ENCODE results near the gene RAB36.

The RAB36 gene

GRCh38 chr22:23163665-23164064 is 18.4 kb downstream of the RAB36 start:
- DNase-seq (ENCODE audit: low read depth in 1 of 2, low spot score in 1 of 2) = no peak
- no peak for TF ChIP-seq JUND (IDR thresholded peaks at IDR 0.05; ENCODE audit: low read depth)
- in situ Hi-C loops (cut with HindIII; ENCODE audit: low pct_unique_long_range_greater_than_20kb, low sequenced_read_pairs) = no loop called here

DNA sequence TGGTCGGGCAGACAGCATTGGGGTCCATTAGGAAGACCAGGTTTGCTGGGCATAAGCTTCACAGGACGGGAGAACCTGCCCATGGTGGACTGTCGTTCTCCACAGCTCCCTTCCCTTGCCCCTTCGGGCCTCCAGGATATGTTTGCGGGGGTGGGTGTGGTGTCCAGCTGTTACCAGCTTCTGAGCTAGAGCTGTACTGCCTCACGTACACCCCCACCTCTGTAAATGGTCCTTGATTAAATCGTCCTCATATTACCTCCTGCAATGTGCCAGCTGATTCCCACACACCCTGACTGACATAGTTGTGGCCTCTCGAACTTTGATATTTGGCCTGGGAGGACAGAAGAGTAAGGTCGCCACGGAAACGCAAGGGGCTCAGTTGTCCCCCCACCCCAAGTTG is 18.8 kb downstream of the RAB36 start:
- no peak for TF ChIP-seq JUND (IDR thresholded peaks at IDR 0.05; ENCODE audit: low read depth)
- no peak for DNase-seq (ENCODE audit: low read depth in 1 of 2, low spot score in 1 of 2)
- in situ Hi-C loops (cut with HindIII; ENCODE audit: low pct_unique_long_range_greater_than_20kb, low sequenced_read_pairs) = no loop called here

GRCh38 chr22:23166042-23166831 is 21.0 kb downstream of the RAB36 start:
- no peak for DNase-seq (ENCODE audit: low read depth in 1 of 2, low spot score in 1 of 2)
- no peak for TF ChIP-seq JUND (IDR thresholded peaks at IDR 0.05; ENCODE audit: low read depth)
- in situ Hi-C loops (cut with HindIII; ENCODE audit: low pct_unique_long_range_greater_than_20kb, low sequenced_read_pairs) = no loop called here

- TF ChIP-seq JUND (IDR thresholded peaks at IDR 0.05; ENCODE audit: low read depth) = no peak
- no peak for DNase-seq (ENCODE audit: low read depth in 1 of 2, low spot score in 1 of 2)
- in situ Hi-C loops (cut with HindIII; ENCODE audit: low pct_unique_long_range_greater_than_20kb, low sequenced_read_pairs) = no loop called here
Observed at GRCh38 chr22:23166841-23167616, 21.8 kb downstream of the RAB36 start.

GRCh38 chr22:23168391-23169042 is 23.2 kb downstream of the RAB36 start:
- TF ChIP-seq JUND (IDR thresholded peaks at IDR 0.05; ENCODE audit: low read depth) = no peak
- DNase-seq (ENCODE audit: low read depth in 1 of 2, low spot score in 1 of 2) = no peak
- in situ Hi-C loops (cut with HindIII; ENCODE audit: low pct_unique_long_range_greater_than_20kb, low sequenced_read_pairs) = no loop called here

- TF ChIP-seq JUND (IDR thresholded peaks at IDR 0.05; ENCODE audit: low read depth) = no peak
- DNase-seq (ENCODE audit: low read depth in 1 of 2, low spot score in 1 of 2) = no peak
- in situ Hi-C loops (cut with HindIII; ENCODE audit: low pct_unique_long_range_greater_than_20kb, low sequenced_read_pairs) = no loop called here
Observed at GRCh38 chr22:23169043-23169406, 23.7 kb downstream of the RAB36 start.

DNA sequence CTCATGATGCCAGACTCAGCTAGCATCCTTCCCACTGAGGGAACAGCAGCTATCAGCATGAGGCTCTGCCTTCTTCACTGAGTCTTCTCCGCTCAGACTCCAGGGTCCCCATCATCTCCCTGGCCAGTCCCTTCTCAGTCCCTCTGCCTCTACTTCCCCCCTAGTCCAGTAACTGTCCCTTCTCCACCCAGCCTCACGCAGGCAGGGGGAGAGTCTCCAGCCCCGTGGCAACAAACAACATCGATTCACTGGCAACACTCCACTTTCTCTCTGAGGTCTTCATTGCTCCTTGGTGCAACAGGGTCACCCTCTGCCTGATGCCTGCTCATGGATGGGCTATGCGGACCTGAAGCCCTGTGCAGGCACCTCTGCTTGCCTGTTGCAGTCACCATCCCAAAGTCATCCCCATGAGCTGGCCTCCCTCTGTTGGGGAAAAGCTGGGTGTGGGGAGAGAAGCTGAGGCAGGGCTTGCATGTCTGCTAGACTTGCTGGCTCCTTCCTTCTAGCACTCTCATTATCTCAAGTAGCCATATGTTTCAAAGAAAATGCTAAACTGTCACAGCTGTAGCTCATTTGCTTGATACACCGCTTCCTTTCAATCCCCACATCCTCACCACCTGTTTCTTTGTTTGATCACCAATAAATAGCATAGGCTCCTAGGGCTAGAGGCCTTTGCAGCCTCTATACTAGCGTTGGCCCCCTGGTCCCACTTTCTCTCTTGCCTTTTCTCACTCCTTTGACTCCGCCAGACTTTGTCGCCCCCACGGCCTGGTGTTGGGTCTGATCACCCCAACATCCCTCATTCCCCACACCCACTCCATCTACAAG is 30.8 kb downstream of the RAB36 start:
- TF ChIP-seq JUND (IDR thresholded peaks at IDR 0.05; ENCODE audit: low read depth) = no peak
- DNase-seq (ENCODE audit: low read depth in 1 of 2, low spot score in 1 of 2) = no peak
- in situ Hi-C loops (cut with HindIII; ENCODE audit: low pct_unique_long_range_greater_than_20kb, low sequenced_read_pairs) = no loop called here

- no peak for TF ChIP-seq JUND (IDR thresholded peaks at IDR 0.05; ENCODE audit: low read depth)
- in situ Hi-C loops (cut with HindIII; ENCODE audit: low pct_unique_long_range_greater_than_20kb, low sequenced_read_pairs) = no loop called here
- DNase-seq (ENCODE audit: low read depth in 1 of 2, low spot score in 1 of 2) = no peak
Observed at GRCh38 chr22:23176645-23177027, 31.4 kb downstream of the RAB36 start.

GRCh38 chr22:23177197-23177596 is 31.9 kb downstream of the RAB36 start:
- no peak for TF ChIP-seq JUND (IDR thresholded peaks at IDR 0.05; ENCODE audit: low read depth)
- in situ Hi-C loops (cut with HindIII; ENCODE audit: low pct_unique_long_range_greater_than_20kb, low sequenced_read_pairs) = no loop called here
- no peak for DNase-seq (ENCODE audit: low read depth in 1 of 2, low spot score in 1 of 2)

- peak; percentile 45 to 69 for DNase-seq (ENCODE audit: low read depth in 1 of 2, low spot score in 1 of 2)
- in situ Hi-C loops (cut with HindIII; ENCODE audit: low pct_unique_long_range_greater_than_20kb, low sequenced_read_pairs) = no loop called here
- no peak for TF ChIP-seq JUND (IDR thresholded peaks at IDR 0.05; ENCODE audit: low read depth)
Observed at GRCh38 chr22:23178512-23179254, 33.4 kb downstream of the RAB36 start.

- in situ Hi-C loops (cut with HindIII; ENCODE audit: low pct_unique_long_range_greater_than_20kb, low sequenced_read_pairs) = no loop called here
- DNase-seq (ENCODE audit: low read depth in 1 of 2, low spot score in 1 of 2) = no peak
- TF ChIP-seq JUND (IDR thresholded peaks at IDR 0.05; ENCODE audit: low read depth) = no peak
Observed at GRCh38 chr22:23179381-23180299, 34.4 kb downstream of the RAB36 start.
